GM18907 (cell line): Measurements from ENCODE around the gene CTNND1.

Experiments
- ATAC-seq: cut with Tn5 transposase; IDR thresholded peaks from one replicate; pipeline ENCODE4 v1.9.1; 2021; ENCODE audit warnings: mild to moderate bottlenecking, moderate library complexity; ENCODE audit not compliant: unreplicated experiment

Gene CTNND1

GRCh38 chr11:57763568-57763967, 2.0 kb downstream of the CTNND1 start:
- ATAC-seq: no peak

GRCh38 chr11:57764021-57764420, 2.4 kb downstream of the CTNND1 start:
- no peak for ATAC-seq

- no peak for ATAC-seq
Observed at GRCh38 chr11:57764566-57764965, 3.0 kb downstream of the CTNND1 start.

GRCh38 chr11:57764972-57765371, 3.4 kb downstream of the CTNND1 start:
- no peak for ATAC-seq

GRCh38 chr11:57770793-57771192, 9.2 kb downstream of the CTNND1 start:
- ATAC-seq: no peak

- no peak for ATAC-seq
Observed at GRCh38 chr11:57771365-57771764, 9.8 kb downstream of the CTNND1 start.

- no peak for ATAC-seq
Observed at GRCh38 chr11:57772562-57772961, 11.0 kb downstream of the CTNND1 start.

- no peak for ATAC-seq
Observed at GRCh38 chr11:57773026-57773598, 11.5 kb downstream of the CTNND1 start.

- ATAC-seq: no peak
Observed at GRCh38 chr11:57775491-57775890, 13.9 kb downstream of the CTNND1 start.

GRCh38 chr11:57776031-57776521, 14.5 kb downstream of the CTNND1 start:
- no peak for ATAC-seq

- no peak for ATAC-seq
Observed at GRCh38 chr11:57776577-57777210, 15.1 kb downstream of the CTNND1 start.

GRCh38 chr11:57777969-57778317, 16.3 kb downstream of the CTNND1 start:
- no peak for ATAC-seq

GRCh38 chr11:57778318-57779037, 16.9 kb downstream of the CTNND1 start:
- no peak for ATAC-seq

- no peak for ATAC-seq
Observed at GRCh38 chr11:57779276-57779675, 17.7 kb downstream of the CTNND1 start.

- ATAC-seq: no peak
Observed at GRCh38 chr11:57781529-57781943, 19.9 kb downstream of the CTNND1 start.

- ATAC-seq: no peak
Observed at GRCh38 chr11:57785072-57785471, 23.5 kb downstream of the CTNND1 start.

GRCh38 chr11:57786436-57786835, 24.8 kb downstream of the CTNND1 start:
- no peak for ATAC-seq

- ATAC-seq: no peak
Observed at GRCh38 chr11:57787006-57787604, 25.5 kb downstream of the CTNND1 start.

GRCh38 chr11:57787920-57788702, 26.5 kb downstream of the CTNND1 start:
- ATAC-seq: peak; percentile 48

GRCh38 chr11:57788703-57789088, 27.1 kb downstream of the CTNND1 start:
- no peak for ATAC-seq
